HK-2 (cell line): ENCODE data around the gene NOC4L.
"Not testable (repeated sequence)": the region's sequence is repeated elsewhere in the genome, so short reads cannot be mapped to it uniquely, and the experiment has no call there.

Source experiments
- DNase-seq: peaks from one replicate; pipeline ENCODE4 v3.0.0-alpha.2; 2018; ENCODE audit not compliant: unreplicated experiment

The NOC4L gene

GRCh38 chr12:132144115-132144809 lies at the start of gene NOC4L, which contains the start of gene DDX51:
NOC4L (plus strand) TSS chr12:132144457; CDS start chr12:132144489, 32 bp downstream.
DDX51 (minus strand) TSS chr12:132144319; CDS start chr12:132144296, 23 bp downstream.
- peak; percentile 93 for DNase-seq

DNA sequence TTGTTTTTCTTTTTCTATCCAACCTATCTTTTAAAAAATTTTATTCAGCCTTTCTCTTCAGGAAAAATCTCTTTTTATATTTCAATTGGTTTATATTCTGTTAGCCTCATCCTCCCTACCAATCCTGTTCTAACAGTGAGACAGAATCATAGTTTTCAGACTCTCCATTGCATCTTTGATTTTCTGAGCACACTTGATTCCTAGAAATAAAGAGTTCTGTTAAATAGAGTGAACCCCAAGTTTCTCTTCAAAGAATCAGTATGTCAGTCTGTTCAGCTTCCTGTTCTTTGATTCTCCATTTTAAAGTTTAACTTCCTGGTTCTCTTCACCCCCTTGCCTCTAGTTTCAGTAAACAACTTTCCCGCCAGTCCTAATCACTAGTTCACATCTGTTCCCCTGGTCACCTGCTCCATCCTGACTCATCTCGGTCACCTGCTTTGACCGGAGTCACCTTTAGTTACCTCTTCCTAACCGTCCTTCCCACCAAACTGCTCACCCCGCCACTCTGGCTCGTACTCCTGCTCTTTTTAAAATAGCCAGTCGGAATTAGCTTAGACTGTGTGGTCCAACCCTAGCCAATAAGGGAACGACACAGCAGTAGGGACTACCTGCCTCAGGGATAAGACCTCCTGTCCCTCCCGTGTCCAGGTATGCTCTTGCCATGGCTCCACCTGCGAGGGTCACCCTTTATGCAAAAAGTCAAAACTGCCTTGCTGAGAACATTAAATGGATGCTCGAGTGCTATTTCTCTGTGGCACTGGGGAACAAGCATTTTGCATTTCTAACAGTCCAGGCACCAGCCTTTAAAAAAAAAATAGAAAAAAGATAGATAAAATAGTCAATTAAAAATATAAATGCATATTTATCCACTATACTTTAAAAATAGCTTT lies 48.5 kb upstream of the NOC4L start:
- no peak for DNase-seq

DNA sequence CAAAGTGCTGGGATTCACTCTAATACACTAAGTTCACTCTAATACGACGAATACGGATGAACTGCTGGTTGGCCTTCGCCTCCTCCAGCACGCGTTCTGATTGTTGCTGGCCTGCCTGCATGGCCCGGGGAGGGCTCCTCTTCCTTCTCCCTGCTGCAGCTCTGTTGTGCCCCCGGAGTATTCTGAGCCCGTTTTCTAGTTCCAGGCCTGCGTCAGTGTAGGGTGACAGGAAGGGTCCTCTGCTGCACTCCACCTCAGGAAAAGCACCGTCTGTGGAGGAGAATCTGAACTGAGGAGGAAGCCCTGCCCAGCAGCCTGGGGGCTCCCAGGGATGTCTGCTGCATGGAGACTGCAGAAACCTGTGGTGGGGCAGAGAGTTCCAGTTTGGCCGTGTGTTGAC lies 44.5 kb upstream of the NOC4L start:
- DNase-seq: no peak

DNA sequence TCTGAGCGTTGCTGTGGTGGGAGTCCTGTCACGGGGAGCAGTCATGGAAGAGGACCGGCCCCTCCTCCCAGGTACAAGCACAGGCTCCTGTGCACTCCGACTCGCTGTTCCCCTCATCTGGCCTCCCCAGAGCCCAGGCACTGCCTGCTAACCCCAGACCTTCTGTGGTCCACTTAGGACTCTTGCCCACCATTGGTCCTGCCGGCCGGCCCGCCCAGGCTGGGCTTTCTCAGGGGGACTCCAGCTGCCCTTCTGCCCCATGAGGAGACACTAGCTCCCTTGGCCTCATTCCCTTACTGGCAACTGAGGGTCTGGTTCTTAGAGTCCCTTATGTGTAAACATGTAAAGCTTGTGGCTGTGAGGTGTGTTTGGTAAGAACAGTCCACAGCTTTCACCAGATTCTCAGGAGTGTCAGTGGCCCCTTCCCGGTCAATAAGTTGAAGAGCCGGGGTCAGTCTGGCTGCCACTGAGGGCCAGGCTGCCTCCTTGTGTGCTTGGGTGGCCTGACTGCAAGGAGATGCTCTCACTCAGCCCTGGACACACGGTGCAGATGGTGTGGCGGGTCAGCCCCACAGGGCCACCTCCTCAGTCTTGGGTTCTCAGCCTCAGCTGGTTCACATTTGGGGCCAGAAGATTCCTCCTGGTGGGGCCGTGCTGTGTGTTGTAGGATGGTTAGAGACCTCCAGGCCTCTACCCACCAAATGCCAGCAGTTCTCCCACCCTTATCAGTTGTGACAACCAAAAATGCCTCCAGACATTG lies 43.8 kb upstream of the NOC4L start:
- no peak for DNase-seq

- DNase-seq: no peak
Observed at GRCh38 chr12:132102297-132102696, 42.0 kb upstream of the NOC4L start.

DNA sequence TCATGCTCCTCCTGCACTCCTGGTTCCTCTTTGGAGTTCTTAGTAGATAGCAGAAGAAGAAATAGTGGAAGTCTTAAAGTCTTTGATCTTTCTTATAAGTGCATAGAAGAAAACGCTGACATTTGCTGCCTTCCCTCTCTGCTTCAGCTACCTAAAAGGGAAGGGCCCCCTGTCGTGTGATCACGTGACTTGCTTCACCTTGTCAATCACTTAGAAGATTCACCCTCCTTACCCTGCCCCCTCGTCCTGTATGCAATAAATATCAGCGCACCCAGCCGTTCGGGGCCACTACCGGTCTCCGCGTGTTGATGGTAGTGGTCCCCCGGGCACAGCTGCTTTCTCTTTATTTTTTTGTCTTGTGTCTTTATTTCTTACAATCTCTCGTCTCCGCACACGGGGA lies 41.2 kb upstream of the NOC4L start:
- DNase-seq: not testable (repeated sequence)

DNA sequence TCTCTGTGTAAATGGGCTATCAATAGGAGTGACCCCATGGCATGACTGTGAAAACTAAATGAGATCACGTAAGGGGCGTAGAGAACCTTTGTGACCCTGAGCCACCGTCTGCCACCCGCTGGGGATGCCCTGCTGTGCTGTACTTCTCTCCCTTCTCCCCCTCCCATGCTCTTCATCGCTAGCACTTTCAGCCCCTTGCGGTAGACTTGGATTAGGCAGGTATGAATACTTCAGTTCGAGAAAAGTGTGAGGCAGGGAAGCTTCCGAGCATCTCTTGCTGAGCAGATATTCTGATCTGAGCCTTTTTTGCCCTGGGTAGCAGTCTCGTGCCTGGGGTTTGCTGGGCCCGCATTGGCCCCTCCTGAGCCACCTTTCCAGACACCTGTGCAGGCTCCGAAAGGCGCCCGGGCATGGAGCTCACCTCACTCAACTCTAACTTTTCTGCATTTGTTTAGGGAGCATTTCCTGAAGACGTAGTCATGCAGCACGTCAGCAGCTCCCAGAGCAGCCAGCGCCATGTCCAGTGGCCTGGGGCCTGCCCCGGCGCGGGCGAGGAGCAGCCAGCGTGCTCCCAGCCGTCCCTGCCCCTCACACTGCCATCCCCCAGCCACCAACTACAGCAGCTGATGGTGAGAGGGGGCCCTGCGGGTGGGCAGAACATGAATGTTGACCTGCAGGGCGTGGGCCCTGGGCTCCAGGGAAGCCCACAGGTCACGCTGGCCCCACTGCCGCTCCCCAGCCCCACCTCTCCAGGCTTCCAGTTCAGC lies 40.5 kb upstream of the NOC4L start:
- no peak for DNase-seq

DNA sequence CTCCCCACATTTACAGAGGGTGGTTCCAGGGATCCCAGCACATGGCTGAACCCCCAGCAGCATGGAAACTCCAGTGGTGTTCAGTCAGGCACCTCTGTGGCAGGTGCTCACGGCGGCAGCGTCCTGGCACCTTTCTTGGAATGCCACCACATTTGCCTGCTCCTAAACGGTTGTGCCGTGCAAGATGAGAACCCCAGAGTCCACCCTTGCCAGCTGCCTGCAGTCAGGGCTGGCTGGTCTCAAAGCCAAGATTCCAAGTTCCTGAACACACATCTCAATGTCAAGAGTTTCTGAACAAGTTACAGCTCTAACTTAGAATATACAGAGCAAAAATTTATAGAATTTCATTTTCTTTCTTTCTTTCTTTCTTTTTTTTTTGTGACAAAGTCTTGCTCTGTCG lies 38.8 kb upstream of the NOC4L start:
- no peak for DNase-seq

DNA sequence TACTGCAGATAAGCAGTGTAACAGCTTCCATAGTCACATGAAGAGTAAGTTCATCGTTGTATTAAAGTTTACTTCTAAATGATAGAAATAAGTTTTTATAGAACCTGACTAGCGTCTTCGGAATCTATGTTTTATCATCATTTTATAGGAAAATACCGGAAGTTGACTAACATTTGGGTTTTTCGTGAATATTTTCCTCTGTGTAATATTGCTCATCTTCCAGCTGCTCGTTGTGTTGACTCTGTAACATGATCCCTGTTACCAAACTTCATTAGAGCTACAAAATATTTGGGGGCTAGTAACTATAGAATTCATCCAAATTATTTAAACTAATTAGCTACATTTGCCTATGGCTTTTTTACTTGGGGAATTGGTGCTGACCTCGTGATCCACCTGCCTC lies 37.3 kb upstream of the NOC4L start:
- no peak for DNase-seq

GRCh38 chr12:132108211-132108832 lies 35.9 kb upstream of the NOC4L start:
- no peak for DNase-seq

DNA sequence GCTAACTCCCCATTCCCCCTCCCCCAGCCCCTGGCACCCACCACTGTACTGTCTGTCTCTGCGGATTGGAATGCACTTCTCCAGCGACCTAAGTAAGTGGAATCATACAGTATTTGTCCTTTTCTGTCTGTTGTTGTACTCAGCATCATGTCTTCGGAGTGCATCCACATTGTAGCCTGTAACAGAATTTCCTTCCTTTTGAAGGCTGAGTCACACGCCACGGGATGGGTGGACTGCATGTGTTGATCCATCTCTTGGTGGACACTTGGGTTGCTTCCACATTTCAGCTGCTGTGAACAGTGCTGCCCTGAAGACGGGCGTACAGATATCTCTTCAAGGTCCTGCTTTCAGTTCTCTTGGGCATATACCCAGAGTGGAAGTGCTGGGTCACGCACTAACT lies 34.5 kb upstream of the NOC4L start:
- no peak for DNase-seq

- no peak for DNase-seq
Observed at GRCh38 chr12:132110677-132111076, 33.6 kb upstream of the NOC4L start.

GRCh38 chr12:132111654-132112304 lies 32.5 kb upstream of the NOC4L start:
- no peak for DNase-seq

GRCh38 chr12:132114667-132115066 lies 29.6 kb upstream of the NOC4L start:
- no peak for DNase-seq

DNA sequence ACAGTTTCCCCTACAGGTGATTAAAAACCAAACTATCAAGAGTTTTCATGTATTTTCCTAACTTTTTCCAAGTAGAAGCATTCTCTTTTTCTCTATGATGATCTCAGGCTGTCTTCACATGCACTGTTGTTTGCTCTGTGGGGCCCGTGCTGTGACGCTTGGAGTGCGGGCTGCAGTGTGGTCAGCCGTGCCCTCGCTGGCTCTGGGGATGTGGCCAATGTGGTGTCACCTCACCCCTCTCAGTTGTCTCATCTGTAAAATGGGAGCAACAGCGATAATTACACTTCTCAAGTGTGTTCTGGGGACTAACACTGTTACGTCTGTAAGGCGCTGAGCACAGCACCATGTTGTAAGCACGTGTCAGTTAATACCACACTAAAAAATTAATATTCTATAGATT lies 28.8 kb upstream of the NOC4L start:
- no peak for DNase-seq

DNA sequence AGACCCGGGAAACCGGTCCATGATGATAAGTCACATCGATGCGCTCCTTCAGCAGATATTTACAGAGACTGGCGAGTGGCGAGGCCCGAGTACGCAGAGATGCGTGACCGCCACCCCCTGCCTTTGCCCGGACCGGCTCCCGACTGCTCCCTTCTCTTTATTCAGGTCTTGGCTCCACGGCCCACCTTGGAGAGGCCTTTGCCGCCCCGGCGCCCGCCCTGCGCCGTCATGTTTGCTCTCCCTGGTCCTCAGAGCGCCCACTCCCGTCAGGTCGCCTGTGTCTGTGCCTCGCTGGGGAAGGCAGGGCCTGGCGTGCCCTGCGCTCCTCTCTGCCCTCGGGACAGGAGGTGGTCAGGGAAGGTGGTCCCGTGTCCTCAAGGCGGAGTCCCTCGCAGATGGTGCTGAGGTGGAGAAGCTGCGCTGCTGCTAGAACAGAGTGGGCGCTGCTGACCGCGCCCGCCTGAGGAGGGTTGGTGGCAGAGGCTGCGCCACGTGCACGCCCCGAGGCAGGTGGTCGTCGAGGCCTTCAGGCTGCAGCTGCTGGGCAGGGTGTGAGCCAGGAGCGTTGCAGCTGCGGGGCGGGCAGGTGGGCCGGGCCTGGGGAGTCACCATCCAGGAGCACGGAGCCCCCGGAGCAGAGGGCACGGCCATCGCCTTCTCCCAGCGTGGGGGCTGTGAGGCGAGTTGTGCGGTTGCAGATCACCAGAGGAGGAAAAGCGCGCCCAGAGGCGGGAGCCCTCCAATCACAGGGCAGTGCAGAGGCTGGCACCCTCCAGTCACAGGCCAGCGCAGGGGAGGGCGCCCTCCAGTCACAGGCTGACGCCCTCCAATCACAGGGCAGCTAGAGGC lies 27.3 kb upstream of the NOC4L start:
- DNase-seq: no peak

DNA sequence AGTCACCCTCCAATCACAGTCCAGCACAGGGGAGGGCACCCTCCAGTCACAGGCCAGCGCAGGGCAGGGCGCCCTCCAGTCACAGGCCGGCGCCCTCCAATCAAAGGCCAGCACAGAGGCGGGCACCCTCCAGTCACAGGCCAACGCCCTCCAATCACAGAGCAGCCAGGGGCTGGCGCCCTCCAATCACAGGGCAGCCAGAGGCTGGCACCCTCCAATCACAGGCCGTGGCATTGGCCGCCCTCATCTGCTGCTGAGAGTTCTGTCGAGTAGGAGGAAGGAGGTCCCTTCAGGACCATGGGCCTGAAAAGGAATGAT lies 26.7 kb upstream of the NOC4L start:
- DNase-seq: no peak

GRCh38 chr12:132118876-132119275 lies 25.4 kb upstream of the NOC4L start:
- DNase-seq: no peak

GRCh38 chr12:132121283-132121682 lies 23.0 kb upstream of the NOC4L start:
- DNase-seq: no peak
